GM19455 (cell line): ENCODE data around the gene EID3.
A peak's percentile ranks its signal among the peaks of the same experiment; 100 is the strongest.
"Not testable (repeated sequence)": the region's sequence is repeated elsewhere in the genome, so short reads cannot be mapped to it uniquely, and the experiment has no call there.

Experiments used
- ATAC-seq: cut with Tn5 transposase; IDR thresholded peaks from one replicate; pipeline ENCODE4 v1.9.1; 2021; ENCODE audit not compliant: unreplicated experiment

Gene EID3

DNA sequence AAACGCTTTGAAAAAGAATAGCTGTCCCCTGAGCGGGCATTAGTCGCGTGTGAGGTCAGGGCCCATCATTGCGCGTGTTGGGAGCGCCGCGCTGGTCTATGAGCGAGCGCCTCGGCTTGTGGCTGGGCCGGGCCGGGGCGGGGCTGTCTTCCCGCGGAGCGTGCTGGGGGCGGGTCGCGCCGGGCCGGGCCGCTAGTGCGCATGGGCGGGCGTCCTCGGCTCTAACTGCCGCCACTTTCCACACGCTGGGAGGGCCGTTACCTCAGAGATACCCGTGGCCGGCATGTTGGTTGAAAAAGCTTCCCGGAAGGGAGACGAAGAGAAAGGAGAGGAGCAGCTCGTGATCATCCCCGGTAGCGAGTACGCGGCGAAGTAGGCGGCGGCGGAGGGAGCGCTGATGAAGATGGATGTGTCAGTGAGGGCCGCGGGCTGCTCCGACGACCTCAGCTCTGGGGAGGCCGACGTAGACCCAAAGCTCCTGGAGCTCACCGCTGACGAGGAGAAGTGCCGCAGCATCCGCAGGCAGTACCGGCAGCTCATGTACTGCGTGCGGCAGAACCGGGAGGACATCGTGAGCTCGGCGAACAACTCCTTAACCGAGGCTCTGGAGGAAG, at the start of gene EID3:
Gene EID3 (plus strand): TSS at position 202 of the 614 bp plus-strand sequence. CDS start 196 bp downstream, at position 398.
- ATAC-seq = peak; percentile 77

DNA sequence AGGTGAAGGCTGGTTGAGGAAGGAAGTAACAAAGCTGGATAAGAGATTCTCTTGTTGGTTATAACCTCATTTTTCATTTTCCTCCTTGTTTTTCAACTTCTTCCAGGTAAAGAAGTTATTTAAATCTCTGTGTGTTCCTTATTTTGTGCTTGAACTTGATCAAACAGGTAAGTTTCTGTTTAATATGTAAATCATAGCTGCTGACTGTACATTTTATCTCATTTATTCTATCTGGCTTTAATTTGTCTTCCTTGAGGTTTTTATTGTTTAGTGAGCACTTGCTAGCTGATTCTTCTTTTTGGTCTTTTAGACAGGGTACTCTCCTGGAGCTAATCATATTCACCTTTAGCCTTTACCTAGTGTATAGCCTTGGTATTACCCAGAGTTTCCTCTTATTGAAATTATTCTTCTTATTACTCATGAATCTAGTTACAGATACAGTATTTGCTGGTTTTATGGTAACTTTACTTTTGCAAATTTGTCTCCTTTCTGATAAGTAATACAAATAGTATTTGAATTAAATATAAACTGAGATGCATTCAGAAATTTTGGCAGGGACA, 45.5 kb upstream of the EID3 start:
- no peak for ATAC-seq

DNA sequence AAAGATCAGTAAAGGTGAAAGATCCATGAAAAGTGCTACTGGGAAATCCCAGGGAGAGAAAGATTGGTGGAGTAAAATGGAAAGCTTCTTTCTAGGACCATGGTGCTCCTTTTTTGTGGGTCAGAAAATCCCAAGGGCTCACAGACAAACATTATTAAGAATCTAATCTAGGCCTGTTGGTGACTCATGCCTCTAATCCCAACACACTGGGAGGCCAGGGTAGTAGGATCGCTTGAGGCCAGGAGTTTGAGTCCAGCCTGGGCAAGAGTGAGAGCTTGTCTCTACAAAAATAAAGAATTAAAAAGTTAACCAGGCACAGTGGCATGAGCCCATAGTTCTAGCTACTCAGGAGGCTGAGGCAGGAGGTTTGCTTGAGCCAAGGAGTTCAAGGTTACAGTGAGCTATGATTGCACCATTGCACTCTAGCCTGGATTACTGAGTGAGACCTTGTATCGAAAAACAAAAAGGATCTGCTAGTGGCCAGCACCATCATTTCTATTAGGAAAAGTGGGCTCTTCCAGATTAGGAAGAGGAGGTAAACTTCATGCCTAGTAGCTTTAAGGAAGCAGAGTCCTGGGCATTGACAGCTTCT, 45.0 kb upstream of the EID3 start:
- ATAC-seq = no peak

DNA sequence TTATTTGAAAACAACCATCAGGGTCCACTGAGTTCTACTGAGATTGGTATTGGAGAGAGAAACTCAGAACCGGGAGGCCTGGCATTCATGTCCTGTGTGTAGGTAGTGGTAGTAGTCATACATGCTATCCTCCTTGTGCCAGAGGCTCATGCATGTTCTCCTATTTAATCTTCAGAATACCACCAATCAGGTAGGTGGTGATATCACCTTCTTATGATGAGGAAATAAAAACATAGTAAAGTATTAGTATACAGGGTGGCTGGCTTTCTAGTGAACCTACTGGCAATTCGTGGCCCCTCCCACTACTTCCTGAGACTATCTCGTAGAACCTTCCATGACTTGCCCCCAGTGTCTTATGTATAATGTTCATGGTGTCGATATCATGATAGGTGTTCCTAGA, 40.5 kb upstream of the EID3 start:
- ATAC-seq = no peak

DNA sequence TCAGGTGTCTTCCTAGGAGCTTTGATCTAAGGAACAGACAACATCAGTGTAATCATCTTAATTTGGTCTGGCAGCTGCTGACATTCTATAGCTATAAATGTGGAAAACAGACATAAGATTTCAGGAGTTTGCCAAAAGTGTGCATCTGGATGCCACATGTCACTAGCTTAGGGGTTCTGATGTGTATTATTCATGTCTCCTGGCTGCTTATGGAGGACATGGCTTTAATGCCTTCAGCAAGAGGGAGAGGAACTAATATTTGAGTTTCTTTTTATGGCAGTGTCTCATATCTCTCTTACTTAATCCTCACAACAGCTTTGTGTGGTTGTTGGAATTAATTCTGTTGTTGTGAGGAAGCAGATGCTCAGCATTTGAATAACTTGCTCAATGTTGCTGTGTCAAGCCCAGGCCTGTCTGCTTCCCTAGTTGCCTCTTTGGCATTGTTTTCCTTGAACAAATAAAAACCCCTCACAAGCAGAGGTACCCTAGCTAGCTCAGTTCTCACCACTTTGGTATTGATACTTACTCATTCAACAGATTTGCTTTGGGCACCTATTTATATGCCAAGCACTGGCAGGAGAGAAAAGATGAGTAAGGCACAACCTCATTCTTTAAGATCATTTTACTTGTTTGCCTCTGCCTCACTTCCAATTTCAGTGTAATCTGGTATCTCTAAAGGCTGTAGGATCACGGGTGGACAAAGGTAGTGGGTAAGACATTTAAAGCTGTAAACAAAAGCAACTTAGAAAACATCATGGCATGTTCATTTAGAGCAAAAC, 39.8 kb upstream of the EID3 start:
- ATAC-seq = no peak

DNA sequence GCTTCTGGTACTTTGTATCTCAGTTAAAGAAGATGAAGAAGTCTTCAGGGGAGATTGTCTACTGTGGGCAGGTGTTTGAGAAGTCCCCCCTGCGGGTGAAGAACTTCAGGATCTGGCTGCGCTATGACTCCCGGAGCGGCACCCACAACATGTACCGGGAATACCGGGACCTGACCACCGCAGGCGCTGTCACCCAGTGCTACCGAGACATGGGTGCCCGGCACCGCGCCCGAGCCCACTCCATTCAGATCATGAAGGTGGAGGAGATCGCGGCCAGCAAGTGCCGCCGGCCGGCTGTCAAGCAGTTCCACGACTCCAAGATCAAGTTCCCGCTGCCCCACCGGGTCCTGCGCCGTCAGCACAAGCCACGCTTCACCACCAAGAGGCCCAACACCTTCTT, 38.1 kb upstream of the EID3 start:
- ATAC-seq = not testable (repeated sequence)

DNA sequence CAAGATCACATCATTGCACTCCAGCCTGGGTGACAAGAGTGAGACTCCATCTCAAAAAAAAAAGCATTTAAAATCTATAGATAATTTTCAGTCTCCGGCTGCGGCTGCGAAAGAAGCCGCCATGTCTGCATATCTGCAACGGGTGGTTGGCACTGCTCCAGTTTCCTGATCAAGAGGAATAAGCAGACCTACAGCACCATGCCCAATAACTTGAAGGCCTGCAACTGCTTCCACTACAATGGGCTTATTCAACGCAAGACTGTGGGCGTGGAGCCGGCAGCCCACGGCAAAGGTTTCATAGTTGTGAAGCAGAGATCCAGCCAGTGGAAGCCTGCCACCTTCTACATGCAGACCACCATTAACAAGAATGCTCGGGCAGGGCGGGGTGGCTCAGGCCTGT, 30.6 kb upstream of the EID3 start:
- no peak for ATAC-seq

DNA sequence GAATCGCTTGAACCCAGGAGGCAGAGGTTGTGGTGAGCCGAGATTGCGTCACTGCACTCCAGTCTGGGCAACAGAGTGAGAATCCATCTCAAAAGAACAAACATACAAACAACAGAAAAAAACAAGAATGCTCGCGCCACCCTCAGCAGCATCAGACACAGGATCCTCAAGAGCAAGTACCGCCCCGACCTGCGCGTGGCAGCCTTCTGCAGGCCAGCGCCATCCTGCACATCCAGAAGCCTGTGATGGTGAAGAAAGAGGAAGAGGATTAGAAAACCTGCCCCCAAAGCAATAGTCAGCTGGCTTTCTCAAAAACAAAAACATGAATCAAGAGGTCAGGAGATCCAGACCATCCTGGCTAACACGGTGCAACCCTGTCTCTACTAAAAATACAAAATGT, 30.0 kb upstream of the EID3 start:
- ATAC-seq = no peak

DNA sequence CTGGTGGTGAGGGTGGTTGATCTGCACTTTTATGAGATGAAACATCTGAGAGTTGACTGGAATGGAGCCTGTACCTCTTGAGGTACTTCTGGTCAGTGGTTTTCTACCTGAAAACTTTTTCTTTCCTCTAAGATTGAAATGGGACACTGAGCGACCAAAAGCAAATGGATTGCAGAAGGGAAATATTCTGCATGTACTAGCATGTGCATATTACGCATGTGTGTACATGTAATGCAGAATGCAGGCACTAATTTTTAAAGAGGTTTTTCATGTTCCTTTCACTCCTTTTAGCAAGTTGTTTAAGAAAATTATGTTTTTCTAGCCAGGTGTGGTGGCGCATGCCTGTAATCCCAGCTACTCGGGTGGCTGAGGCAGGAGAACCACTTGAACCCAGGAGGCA, 28.7 kb upstream of the EID3 start:
- ATAC-seq = no peak

DNA sequence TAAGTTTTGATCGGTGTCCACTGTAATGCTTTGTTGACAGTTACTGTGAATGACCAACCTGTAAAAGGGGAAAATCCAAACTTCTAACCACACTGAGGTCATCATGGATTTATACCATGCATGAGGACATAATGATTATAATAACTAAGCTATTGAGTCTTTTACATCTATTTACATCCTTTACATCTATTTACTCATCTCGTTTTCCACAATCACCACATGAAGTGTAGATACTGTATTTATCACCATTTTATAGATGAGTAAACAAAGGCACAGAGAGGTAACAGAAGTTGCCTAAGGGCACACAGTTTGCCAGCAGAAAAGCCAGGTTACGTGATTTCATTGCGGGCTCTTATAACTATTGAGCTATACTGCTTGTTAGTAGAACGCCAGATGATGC, 27.9 kb upstream of the EID3 start:
- no peak for ATAC-seq

DNA sequence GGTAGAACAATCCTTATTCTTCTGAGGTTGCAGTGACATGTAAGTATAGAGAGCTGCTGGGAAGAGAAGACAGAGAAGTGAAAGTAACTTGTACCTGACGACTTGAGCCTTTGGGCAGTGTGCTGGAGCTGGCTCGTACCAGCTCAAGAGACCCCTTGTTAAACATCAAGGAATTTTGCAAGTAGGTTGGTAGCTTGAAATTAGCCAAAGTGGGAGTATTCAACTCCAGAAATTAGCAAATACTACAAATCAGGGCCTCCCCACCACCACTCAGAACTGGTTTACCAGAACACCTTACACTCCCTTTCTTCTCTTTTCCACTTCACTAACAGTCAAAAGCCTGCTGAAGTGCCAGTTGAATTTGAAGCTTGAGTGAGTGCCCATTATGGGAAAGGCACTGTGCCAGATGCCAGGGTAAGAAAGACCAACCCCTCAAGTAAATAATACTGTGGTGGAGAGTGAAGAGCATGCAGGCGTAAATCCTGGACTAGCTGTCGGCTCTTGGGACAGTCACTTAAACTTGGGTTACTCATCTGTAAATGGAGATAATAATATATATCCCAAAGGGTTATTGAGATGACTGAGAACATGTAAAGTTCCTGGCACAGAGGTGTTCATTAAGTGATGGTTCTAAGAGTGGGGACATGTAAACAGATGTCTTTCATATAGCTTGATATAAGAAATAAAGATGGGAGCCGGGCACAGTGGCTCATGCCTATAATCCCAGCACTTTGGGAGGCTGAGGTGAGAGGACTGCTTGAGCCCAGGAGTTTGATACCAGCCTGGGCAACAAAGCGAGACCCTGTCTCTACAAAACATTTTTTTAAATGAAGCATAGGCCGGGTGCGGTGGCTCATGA, 27.0 kb upstream of the EID3 start:
- peak; percentile 77 for ATAC-seq

DNA sequence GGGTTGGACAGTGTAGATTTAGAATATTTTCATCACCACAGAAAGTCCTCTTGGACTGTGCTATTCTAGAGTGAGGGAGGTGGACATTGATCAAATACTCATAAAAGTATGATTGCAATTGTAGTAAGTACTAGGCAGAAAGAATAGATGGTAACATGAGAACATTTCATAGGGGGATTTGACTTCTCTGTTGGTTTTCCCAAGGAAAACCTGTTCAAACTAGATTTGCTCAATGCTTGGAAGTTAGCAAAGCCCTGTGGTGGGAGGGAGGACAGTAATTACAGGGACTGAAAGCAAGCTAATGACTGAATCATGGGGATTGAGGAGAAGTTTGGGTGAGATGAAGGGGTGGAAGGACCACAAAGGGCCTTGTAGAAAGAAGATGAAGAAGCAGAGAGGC, 24.4 kb upstream of the EID3 start:
- no peak for ATAC-seq

DNA sequence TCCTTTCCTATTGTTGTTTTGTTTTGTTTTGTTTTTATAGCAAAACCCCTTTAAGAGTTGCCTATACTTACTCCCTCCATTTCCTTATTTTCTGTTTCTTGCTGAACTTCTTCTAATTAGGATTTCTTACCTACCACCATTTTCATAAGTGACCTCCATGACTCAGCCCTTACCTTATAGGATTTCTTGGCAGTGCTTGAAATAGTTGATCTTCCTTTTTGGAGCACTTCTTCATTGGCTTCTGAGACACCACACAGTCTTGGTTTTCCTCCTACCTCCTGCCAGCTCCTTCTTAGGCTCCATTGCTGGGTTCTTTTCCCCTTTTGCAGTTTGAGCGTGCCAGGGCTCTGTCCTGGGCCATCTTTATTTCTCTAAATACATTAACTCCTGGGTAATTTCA, 23.4 kb upstream of the EID3 start:
- ATAC-seq = no peak

DNA sequence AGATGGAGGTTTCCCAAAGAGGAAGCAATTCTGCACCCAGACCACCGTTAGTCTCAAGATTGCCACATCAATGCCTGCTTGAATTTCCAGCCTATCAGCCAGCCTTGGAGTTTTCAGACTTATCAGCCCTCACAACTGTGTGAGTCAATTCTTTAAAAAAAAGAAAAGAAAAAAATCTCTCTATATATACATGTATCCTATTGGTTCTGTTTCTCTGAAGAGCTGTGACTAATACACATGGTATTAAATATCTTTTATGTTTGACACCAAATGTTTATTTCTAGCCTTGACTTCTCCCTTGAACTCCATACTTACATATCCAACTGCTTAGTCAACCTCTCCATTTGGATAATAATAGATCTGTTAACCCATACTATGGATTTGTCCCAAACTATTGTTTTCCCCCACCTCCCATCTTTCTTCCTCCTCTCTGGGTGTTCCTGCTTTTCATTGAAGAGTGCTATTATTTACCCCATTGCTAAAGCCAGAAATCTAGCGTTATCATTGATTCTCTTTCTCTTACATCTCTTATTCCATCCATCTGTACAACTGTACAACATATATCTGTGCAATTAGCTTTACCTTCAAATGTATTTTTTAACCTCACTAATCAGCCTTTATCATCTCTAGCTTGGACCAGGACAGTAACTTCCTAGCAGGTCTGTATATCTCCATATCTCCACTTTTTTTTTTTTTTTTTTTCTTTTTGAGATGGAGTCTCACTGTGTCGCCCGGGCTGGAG, 22.7 kb upstream of the EID3 start:
- no peak for ATAC-seq

DNA sequence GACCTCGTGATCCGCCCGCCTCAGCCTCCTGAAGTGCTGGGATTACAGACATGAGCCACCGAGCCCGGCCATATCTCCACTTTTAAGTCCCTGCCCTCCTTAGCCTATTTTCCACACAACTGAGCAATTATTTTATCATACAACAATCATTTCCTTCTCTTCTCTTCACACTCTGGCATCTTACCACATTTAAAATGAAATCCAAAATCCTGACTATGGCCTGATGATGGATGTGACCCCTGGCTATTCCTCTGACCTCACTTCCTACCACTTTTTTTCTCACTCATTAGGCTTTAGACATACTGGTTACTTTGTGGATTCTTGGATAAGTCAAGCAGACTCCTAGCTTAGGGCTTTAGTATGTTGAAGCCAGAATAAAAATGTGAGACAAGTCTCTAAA, 21.9 kb upstream of the EID3 start:
- no peak for ATAC-seq

DNA sequence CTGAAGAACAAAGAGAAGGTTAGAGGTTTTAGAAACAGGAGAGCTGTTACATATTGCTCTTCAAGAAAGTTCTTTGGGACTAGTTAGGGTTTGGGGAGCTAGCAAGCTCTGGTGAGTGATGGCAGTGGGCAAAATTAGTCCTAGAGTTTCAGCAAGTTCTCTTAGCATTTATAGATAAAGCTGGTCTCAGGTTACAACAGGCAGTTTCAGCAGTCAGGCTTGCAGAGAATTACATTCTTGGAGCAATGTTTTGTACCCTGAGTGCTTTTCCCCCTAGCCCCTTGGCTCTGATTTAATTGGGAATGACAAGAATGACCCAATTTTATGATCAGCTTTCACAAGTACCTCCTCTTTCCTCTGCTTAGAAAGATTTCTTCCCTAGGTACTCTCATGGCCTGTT, 21.4 kb upstream of the EID3 start:
- no peak for ATAC-seq

DNA sequence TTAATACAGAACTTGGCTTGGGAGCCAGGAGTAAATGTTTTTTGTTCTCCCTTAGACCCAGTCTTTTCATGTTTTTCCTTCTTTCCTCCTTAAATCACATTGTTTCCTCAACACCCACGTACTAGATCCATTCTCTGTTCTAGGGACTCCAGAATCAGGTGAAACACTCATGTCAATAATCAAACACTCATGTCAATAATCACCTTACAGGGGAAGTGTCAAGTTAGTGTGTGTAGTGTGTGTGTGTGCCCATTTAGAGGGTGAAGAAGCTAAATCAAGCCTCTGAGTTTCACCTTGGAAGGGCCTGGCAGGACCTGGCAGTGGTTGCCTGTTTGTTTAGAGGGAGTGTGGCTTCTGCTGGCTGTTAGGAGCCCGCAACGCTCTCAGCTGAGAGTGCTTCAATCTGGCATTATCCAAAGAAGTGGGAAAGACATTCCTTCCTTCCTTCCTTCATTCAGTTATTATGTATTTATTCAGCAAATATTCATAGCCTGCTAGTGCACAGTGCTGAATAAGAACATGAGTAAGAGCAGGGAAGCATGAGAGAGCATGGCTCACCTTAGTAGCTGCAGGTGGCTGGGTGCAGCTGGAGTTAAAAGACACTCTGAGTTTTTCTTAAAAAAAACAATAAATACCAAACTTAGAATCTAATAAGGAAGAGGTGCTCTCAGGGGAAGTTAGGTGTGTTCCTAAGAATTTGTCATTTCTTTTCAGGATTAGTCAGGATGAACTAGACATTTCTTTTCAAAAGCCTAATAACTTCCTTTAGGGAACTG, 17.6 kb upstream of the EID3 start:
- ATAC-seq = no peak

DNA sequence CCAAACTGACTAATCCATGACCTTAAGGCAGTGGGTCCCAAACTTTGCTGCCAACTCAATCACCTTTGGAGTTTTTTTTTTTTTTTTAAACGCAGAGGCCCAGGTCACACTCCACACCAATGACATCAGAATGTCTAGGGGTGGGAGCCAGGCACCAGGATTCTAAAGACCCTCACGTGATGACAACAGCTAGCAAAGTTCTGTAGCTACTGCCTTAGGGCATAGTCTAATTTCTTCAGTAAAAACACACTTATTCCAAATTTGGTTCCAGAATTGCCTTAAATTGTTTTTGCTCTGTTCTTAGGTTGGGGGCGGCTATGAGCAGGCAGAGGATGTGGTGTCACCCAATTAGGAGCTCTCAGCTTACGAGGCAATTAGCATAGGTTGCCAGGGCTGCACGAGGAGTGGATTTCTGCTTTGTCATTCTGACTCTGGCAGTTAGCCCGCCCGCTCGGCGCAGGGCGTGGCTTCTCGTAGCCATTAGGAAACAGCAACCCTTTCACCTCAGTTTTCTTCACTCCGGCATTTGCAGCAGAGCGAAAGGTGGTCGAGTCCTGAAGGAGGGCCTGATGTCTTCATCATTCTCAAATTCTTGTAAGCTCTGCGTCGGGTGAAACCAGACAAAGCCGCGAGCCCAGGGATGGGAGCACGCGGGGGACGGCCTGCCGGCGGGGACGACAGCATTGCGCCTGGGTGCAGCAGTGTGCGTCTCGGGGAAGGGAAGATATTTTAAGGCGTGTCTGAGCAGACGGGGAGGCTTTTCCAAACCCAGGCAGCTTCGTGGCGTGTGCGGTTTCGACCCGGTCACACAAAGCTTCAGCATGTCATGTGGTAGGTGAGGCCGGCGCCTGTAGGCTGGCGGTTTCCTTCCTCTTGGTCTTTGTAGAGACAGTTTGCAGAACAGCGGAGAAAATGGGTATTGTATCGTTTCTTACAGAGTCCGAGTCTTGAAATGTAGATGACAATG, 16.7 kb upstream of the EID3 start:
- peak; percentile 92 for ATAC-seq
